SK-N-DZ (cell line): Measurements from ENCODE around the gene MAP3K14.

Source experiments
- DNase-seq: peaks from one replicate; pipeline ENCODE4 v3.0.0-alpha.2; 2015; ENCODE audit warnings: low spot score

The MAP3K14 gene

GRCh38 chr17:45236282-45236606, 80.6 kb downstream of the MAP3K14 start:
- no peak for DNase-seq

- peak; percentile 82 for DNase-seq
Measured at GRCh38 chr17:45235416-45236281, 81.2 kb downstream of the MAP3K14 start.

- DNase-seq: peak; percentile 69
Measured at GRCh38 chr17:45234641-45235415, 82.0 kb downstream of the MAP3K14 start.

- DNase-seq: no peak
Measured at GRCh38 chr17:45233423-45233924, 83.3 kb downstream of the MAP3K14 start.

- no peak for DNase-seq
Measured at GRCh38 chr17:45232514-45233422, 84.1 kb downstream of the MAP3K14 start.

- DNase-seq: peak; percentile 62
Measured at GRCh38 chr17:45231481-45232116, 85.2 kb downstream of the MAP3K14 start.

- DNase-seq: peak; percentile 63
Measured at GRCh38 chr17:45230787-45231480, 85.9 kb downstream of the MAP3K14 start.

- no peak for DNase-seq
Measured at GRCh38 chr17:45230410-45230786, 86.4 kb downstream of the MAP3K14 start.

GRCh38 chr17:45229681-45230409, 87.0 kb downstream of the MAP3K14 start:
- no peak for DNase-seq

GRCh38 chr17:45228763-45229539, 87.9 kb downstream of the MAP3K14 start:
- no peak for DNase-seq

- DNase-seq: no peak
Measured at GRCh38 chr17:45227926-45228762, 88.7 kb downstream of the MAP3K14 start.

GRCh38 chr17:45227101-45227925, 89.5 kb downstream of the MAP3K14 start:
- DNase-seq: no peak

GRCh38 chr17:45226576-45226975, 90.2 kb downstream of the MAP3K14 start:
- DNase-seq: no peak

- DNase-seq: no peak
Measured at GRCh38 chr17:45225964-45226530, 90.8 kb downstream of the MAP3K14 start.

GRCh38 chr17:45225051-45225700, 91.6 kb downstream of the MAP3K14 start:
- no peak for DNase-seq

- DNase-seq: no peak
Measured at GRCh38 chr17:45224671-45225050, 92.2 kb downstream of the MAP3K14 start.
